ENCODE results near the gene NUP98.

- TF ChIP-seq MAX (IDR thresholded peaks at IDR 0.05) (no peak), POLR2AphosphoS5 (IDR thresholded peaks at IDR 0.05; ENCODE audit: low read depth, low read length) (no peak), CTCF (IDR thresholded peaks at IDR 0.05 in 2 of 3, conservative IDR thresholded peaks at IDR 0.05 in 1 of 3; ENCODE audit: borderline replicate concordance in 1 of 3, insufficient read depth in 1 of 3, low read depth in 2 of 3, low read length in 2 of 3) (no peak), POLR2A (IDR thresholded peaks at IDR 0.05; ENCODE audit: borderline replicate concordance, extremely low read depth, insufficient read depth, insufficient read length) (no peak), REST (IDR thresholded peaks at IDR 0.05; ENCODE audit: low read depth) (no peak), EZH2 (IDR thresholded peaks at IDR 0.05) (no peak), EZH2phosphoT487 (IDR thresholded peaks at IDR 0.05; ENCODE audit: borderline replicate concordance) (no peak), RAD21 (IDR thresholded peaks at IDR 0.05; ENCODE audit: low read depth) (no peak), ELF1 (IDR thresholded peaks at IDR 0.05; ENCODE audit: borderline replicate concordance, low read depth) (no peak), SP1 (IDR thresholded peaks at IDR 0.05; ENCODE audit: low read depth) (no peak), YY1 (IDR thresholded peaks at IDR 0.05; ENCODE audit: extremely low read depth, insufficient replicate concordance, low read depth, low read length) (no peak), CBX3 (IDR thresholded peaks at IDR 0.05; ENCODE audit: low read depth) (no peak), SIN3A (IDR thresholded peaks at IDR 0.05; ENCODE audit: low read depth) (no peak), JUND (IDR thresholded peaks at IDR 0.05) (no peak)
These were observed 96.4 kb downstream of the NUP98 start for GRCh38 chr11:3700910-3701309.

All from HCT116 (cell line).